GM10847 (cell line): ENCODE measurements around the gene ITLN2.

Source experiments
- POLR2A ChIP-seq: IDR thresholded peaks from 2 replicates; pipeline ENCODE4 v1.6.1; 2011; ENCODE audit not compliant: insufficient read length; ENCODE audit errors: extremely low read depth

Gene ITLN2

DNA sequence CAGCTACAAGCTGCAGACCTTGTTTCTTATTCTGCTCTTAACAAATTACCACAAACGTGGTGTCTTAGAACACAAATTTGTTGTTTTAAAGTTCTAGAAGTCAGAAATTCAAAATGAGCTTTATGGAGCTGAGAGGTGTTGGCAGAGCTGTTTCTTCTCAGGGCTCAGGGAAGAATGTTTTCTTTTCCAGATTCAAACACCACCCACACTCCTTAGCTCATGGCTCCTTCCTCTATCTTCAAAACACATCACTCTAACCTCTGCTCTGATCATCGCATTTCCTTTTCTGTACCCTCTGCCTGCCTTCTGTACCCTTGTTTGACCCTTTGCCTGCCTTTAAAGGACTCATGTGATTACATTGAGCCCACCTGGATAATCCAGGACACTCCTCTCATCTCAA lies 42.7 kb downstream of the ITLN2 start:
- TF ChIP-seq POLR2A = no peak

DNA sequence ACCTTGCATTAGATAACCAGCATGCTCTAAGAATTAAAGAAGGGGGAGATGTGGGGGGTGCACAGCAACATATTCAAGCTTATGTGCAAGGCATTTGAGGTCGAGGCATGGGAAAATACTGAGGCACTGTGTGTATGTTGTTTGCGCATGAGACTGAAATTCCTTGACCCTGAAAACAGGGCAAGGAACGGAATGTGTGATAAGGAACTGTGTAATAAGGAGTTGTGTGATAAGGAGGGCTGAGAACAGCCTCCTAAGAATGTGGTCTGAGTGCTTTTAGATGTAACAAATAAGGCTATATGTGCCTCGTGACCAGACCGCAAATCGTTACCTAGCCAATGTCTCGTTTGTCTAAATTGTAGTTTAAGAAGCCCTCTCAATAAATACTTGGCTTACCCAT lies 43.2 kb downstream of the ITLN2 start:
- TF ChIP-seq POLR2A = no peak

DNA sequence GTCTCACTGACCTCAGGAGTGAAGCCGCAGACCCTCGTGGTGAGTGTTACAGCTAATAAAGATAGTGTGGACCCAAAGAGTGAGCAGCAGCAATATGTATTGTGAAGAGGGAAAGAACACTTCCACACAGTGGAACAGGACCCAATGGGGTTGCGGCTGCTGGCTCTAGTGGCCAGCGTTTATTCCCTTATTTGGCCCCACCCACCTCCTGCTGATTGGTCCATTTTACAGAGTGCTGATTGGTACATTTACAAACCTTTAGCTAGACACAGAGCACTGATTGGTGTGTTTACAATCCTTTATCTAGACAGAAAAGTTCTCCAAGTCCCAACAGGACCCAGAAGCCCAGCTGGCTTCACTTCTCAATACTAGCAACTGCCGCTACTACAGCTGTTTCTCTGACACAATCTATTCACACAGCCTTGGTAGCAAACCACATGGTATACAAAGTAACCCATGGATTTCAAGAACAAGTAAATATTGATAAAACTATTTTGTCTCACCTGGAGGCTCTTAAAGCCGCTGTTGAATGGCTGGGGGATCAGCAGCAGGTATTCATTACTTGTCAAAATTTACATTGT lies 44.3 kb downstream of the ITLN2 start:
- TF ChIP-seq POLR2A = no peak

DNA sequence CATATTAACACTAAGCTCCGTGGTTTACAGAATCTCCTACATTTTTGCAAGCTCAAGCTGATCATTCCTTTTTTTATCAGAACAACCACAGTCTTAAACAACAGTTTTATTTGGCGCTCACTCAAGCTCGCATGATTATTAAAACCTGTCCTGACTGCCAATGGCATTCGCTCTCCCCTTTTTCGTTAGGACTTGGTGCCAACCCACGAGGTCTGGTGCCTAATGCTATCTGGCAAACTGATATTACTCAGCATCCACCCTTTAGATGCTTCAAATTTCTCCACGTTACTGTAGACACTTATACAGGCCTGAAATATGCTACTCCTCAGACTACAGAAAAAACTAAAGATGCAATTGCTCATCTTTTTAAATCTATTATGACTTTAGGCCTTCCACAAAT lies 46.6 kb downstream of the ITLN2 start:
- TF ChIP-seq POLR2A = no peak

DNA sequence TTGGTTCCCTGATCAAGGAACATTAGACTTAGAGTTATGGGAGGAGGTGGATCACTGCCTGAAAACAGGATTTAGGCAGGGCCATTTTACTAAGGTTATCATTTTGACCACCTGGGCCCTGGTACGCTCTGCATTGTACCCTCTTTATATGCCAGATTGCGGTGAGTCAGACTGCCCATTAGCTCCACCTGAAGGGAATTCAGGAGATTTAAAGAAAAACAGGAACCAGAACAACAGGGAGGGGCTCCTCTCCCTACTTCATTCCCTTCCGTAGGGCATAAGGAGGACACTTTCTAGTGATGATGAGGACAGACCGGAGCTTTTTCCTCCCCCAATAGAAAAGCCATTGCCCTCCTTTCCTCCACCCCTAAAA lies 49.0 kb downstream of the ITLN2 start:
- no peak for TF ChIP-seq POLR2A

DNA sequence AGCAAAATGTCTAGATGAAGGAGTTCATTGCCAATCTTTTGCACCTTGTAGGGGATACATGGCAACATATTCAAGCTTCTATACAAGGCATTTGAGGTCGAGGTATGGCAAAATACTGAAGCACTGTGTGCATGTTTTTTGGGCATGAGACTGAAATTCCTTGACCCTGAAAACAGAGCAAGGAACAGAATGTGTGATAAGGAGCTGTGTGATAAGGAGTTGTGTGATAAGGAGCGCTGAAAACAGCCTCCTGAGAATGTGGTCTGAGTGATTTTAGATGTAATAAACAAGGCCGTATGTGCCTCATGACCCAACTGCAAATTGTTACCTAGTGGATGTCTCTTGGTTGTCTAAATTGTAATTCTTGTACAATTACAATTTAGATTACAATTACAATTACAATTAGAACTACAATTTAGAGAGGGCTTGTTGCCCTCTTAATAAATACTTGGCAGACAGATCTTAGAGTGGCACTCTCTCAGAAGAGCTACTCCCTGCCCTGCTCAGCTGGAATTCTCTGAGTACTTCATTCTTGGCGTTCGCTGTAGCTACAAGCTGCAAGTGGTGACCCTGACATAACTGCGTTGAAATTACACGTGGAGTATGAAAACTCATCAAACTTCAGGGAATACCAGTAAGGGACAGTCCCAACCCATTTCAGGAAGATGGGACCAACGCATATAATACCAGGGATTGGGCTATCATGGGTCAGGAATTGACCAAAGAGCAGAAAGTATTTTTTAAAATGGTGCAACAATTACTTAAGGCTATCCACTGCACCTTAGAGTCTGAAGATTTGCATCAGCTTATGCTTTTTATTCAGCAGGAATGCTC lies 49.6 kb downstream of the ITLN2 start:
- TF ChIP-seq POLR2A = no peak

DNA sequence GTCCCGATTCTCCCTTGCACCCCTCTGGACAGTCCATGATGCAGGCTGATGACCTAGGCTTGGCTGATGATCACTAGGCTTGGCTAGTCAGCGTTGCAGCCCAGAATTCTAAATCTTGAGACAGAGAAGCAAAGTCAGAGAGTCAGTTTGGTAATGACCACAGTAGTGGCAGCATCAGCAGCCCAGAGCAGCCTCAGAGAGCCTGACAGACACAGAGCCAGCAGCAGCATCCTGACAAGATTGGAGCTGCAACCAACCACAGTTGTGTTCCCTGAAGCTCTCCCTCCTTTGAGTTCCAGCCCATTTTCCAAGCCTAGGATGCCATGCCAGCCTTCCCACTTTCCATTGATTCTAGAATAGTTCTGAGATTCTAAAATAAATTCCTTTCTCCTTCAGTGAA lies 52.8 kb downstream of the ITLN2 start:
- no peak for TF ChIP-seq POLR2A
